Esophagus squamous epithelium (tissue), 4 donors: ENCODE measurements around the gene SLC9A6.

Experiments used
- CTCF ChIP-seq, 6 experiments: fragments of 450-650 bp in 4 of 6; fragments of 200-600 bp in 2 of 6; sonication (generic) in 2 of 6; IDR thresholded peaks; one replicate each; pipeline ENCODE4 v1.5.1; 2016 to 2019; ENCODE audit warnings: antibody characterized with exemption in 6 of 6, mild to moderate bottlenecking in 4 of 6, moderate library complexity in 4 of 6
- POLR2A ChIP-seq, 4 donors: fragments of 450-650 bp; IDR thresholded peaks; one replicate each; pipeline ENCODE4 v1.6.1; 2017; ENCODE audit warnings: antibody characterized with exemption in 4 of 4, mild to moderate bottlenecking in 4 of 4, moderate library complexity in 3 of 4

GRCh38 chrX:136094962-136095361 lies 109.7 kb downstream of the SLC9A6 start:
- TF ChIP-seq CTCF (IDR thresholded peaks at IDR 0.05) (no peak), POLR2A (IDR thresholded peaks at IDR 0.05) (no peak)
